CD8-positive, alpha-beta memory T cell (primary cell): ENCODE data around the gene PVR. TPM values are rescaled to one million over a fixed set of nuclear protein-coding genes. Genes with fewer than 3 reads are reported as not detected.
"Not testable (repeated sequence)": the region's sequence is repeated elsewhere in the genome, so short reads cannot be mapped to it uniquely, and the experiment has no call there.

ENCODE experiments used
- CTCF ChIA-PET: fragments of 350-600 bp; sonication (Branson Sonifier 250); formaldehyde crosslinking; loops from one replicate; lab custom pipeline; 2021; ENCODE audit warnings: antibody characterized with exemption; lab: Charles Lee
- POLR2A ChIA-PET: fragments of 350-600 bp; sonication (Branson Sonifier 250); formaldehyde crosslinking; loops from one replicate; lab custom pipeline; 2021; ENCODE audit warnings: antibody characterized with exemption; lab: Charles Lee
- DNase-seq, 5 donors: peaks; one replicate each; pipeline versions ENCODE4 v3.0.0 to v3.0.0-alpha.2; 2020 to 2022; ENCODE audit warnings: mixed read lengths in 1 of 5
- H3K27ac ChIP-seq: one replicate; pipeline ENCODE4 v1.7.0; 2013; ENCODE audit warnings: low read depth, mild to moderate bottlenecking, low read length, moderate library complexity
- H3K27me3 ChIP-seq: 2 replicates; pipeline ENCODE4 v1.7.0; 2013; ENCODE audit warnings: low read length, mild to moderate bottlenecking; ENCODE audit not compliant: insufficient read depth, poor library complexity, severe bottlenecking
- H3K36me3 ChIP-seq: 2 replicates; pipeline ENCODE4 v1.7.0; 2013; ENCODE audit warnings: mild to moderate bottlenecking, low read length, moderate library complexity; ENCODE audit not compliant: insufficient read depth
- H3K4me1 ChIP-seq: 2 replicates; pipeline ENCODE4 v1.7.0; 2013; ENCODE audit warnings: mild to moderate bottlenecking, low read length, moderate library complexity; ENCODE audit not compliant: insufficient read depth
- H3K4me3 ChIP-seq: 2 replicates; pipeline ENCODE4 v1.7.0; 2013; ENCODE audit warnings: mild to moderate bottlenecking, low read length
- H3K9me3 ChIP-seq: 2 replicates; pipeline ENCODE4 v1.7.0; 2013; ENCODE audit warnings: mild to moderate bottlenecking, low read length
- H3K27ac Mint-ChIP-seq, 8 donors: one replicate each; pipeline ENCODE4 v1.8.0; 2020 to 2021; ENCODE audit warnings: mixed read lengths in 8 of 8, mild to moderate bottlenecking in 6 of 8, inconsistent platforms in 3 of 8, moderate library complexity in 3 of 8
- H3K27me3 Mint-ChIP-seq, 2 donors: one replicate each; pipeline ENCODE4 v1.8.0; 2020 to 2021; ENCODE audit warnings: mixed read lengths in 2 of 2, mild to moderate bottlenecking in 1 of 2, moderate library complexity in 1 of 2
- H3K36me3 Mint-ChIP-seq, 3 donors: one replicate each; pipeline ENCODE4 v1.8.0; 2020 to 2021; ENCODE audit warnings: mixed read lengths in 3 of 3, inconsistent platforms in 1 of 3, mild to moderate bottlenecking in 1 of 3
- H3K4me1 Mint-ChIP-seq, 3 donors: one replicate each; pipeline ENCODE4 v1.8.0; 2020 to 2021; ENCODE audit warnings: mixed read lengths in 3 of 3, inconsistent platforms in 1 of 3, mild to moderate bottlenecking in 1 of 3
- H3K4me3 Mint-ChIP-seq, 7 donors: one replicate each; pipeline ENCODE4 v1.8.0; 2020 to 2021; ENCODE audit warnings: mixed read lengths in 7 of 7, mild to moderate bottlenecking in 6 of 7, moderate library complexity in 4 of 7, inconsistent platforms in 2 of 7
- H3K9me3 Mint-ChIP-seq, 5 donors: one replicate each; pipeline ENCODE4 v1.8.0; 2020 to 2022; ENCODE audit warnings: mixed read lengths in 5 of 5, mild to moderate bottlenecking in 3 of 5, moderate library complexity in 2 of 5, inconsistent platforms in 1 of 5
- polyA plus RNA-seq: library from polyadenylated mRNA; unstranded; fragments of 300-500 nt; fragmentation: Illumina TruSeq; gene quantifications from one replicate; pipeline ENCODE4 v1.2.3, GENCODE V29; 2021
- total RNA-seq, 2 experiments: library from RNA; stranded (reverse); gene quantifications; one replicate each; pipeline ENCODE4 v1.2.3, GENCODE V29; 2021

PVR gene
- total and polyA plus RNA-seq, 3 experiments from 2014 or later, result 0.56 to 5.3 (median 5.2) TPM

DNA sequence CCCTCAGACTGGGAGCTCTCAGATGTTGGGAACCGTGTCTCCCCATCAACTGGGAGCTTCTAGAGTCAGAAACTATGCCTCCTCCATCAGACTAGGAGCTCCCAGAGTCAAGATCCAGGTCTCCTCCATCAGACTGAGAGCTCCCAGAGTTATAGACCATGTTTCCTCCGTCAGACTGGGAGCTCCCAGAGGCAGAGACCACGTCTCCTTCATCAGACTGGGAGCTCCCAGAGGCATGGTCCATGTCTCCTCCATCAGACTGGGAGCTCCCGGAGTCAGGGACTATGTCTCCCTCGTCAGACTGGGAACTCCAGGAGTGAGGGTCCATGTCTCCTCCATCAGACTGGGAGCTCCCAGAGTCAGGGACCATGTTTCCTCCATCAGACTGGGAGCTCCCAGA lies 65.2 kb downstream of the PVR start:
- CTCF ChIA-PET, result interaction anchor here (1.5 to 1.9 kb wide), 2 partner anchors 15 to 62 kb away, joined by 5 to 8 read pairs; no protein-coding TSS in a partner anchor
- Histone ChIP-seq H3K4me3 (no peak overlapping the region), H3K27me3 (no peaks in the 10 kb centered on the region), H3K27ac (no peak overlapping the region), H3K36me3 (no peaks in the 10 kb centered on the region), H3K9me3 (no peaks in the 10 kb centered on the region), H3K4me1 (no peaks in the 10 kb centered on the region)
- H3K27me3 Mint-ChIP-seq, result peaks cover 5 to 6% of the 10 kb centered on the region in 2 donors
- H3K4me1 Mint-ChIP-seq, result peaks cover 0 to 6% (median 0%) of the 10 kb centered on the region in 3 donors
- H3K27ac Mint-ChIP-seq, result no peak overlapping the region
- DNase-seq, result no peak
- no peaks in the 10 kb centered on the region for H3K36me3 Mint-ChIP-seq
- POLR2A ChIA-PET, result no interaction called here
- H3K9me3 Mint-ChIP-seq, result no peaks in the 10 kb centered on the region
- no peak overlapping the region for H3K4me3 Mint-ChIP-seq

DNA sequence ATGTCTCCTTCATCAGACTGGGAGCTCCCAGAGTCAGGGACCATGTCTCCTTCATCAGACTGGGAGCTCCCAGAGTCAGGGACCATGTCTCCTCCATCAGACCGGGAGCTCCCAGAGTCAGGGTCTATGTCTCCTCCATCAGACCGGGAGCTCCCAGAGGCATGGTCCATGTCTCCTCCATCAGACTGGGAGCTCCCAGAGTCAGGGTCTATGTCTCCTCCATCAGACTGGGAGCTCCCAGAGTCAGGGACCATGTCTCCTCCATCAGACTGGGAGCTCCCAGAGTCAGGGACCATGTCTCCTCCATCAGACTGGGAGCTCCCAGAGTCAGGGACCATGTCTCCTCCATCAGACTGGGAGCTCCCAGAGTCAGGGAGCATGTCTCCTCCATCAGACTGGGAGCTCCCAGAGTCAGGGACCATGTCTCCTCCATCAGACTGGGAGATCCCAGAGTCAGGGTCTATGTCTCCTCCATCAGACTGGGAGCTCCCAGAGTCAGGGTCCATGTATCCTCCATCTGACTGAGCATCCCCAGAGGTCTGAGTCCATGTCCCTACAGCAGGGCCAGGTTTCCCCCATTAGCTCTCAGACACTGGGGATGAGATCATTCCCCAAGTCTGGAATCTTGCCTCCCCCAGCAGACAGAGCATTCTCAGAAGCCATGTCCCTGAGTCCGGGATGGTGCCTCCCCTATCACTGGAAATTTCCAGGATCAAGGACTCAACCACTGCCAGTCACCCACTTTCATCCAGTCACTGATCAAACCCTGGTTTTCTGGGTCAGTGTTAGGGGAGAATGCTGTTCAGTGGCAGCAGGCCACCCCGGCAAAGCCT lies 65.9 kb downstream of the PVR start:
- H3K4me1 ChIP-seq, H3K4me1 Mint-ChIP-seq, H3K9me3 Mint-ChIP-seq, H3K36me3 Mint-ChIP-seq, H3K4me3 Mint-ChIP-seq, H3K9me3 ChIP-seq, H3K36me3 ChIP-seq, DNase-seq, H3K27me3 Mint-ChIP-seq, POLR2A ChIA-PET, H3K27ac ChIP-seq, H3K27ac Mint-ChIP-seq, H3K4me3 ChIP-seq, H3K27me3 ChIP-seq: not testable (repeated sequence)
- CTCF ChIA-PET, result interaction anchor here (1.5 to 1.9 kb wide), 2 partner anchors 14 to 61 kb away, joined by 5 to 8 read pairs; no protein-coding TSS in a partner anchor

DNA sequence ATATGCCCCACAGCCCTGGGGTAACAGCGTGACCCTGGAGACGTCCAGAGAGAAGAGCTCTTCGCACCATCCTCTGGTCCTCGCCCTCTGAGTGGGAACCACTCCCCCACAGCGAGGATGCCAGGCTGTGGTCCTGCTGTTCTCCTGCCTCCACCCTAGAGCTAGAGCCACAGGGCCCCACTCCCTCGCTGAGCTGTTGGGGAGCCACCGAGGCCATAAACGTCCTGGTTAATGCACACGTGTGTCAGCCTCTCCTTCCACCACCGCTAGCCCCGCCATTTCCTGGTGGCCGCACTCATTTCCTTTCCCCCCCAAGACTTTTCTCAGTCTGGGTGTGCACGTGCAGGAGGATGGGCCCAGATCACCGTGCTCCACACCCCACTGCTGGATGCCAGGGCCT lies 66.8 kb downstream of the PVR start:
- Histone ChIP-seq H3K36me3 (no peaks in the 10 kb centered on the region), H3K4me1 (no peaks in the 10 kb centered on the region), H3K27me3 (no peaks in the 10 kb centered on the region), H3K27ac (no peak overlapping the region), H3K4me3 (no peak overlapping the region), H3K9me3 (no peaks in the 10 kb centered on the region)
- Mint-ChIP-seq H3K27ac (peak overlapping the region in 2 of 8 donors; percentile 14 to 61), H3K4me1 (peaks cover 0 to 6% (median 0%) of the 10 kb centered on the region in 3 donors), H3K36me3 (peaks cover 0 to 2% (median 0%) of the 10 kb centered on the region in 3 donors), H3K4me3 (no peak overlapping the region), H3K9me3 (peaks cover 0 to 10% (median 5%) of the 10 kb centered on the region in 5 donors), H3K27me3 (peaks cover 3 to 4% of the 10 kb centered on the region in 2 donors)
- ChIA-PET POLR2A (no interaction called here), CTCF (no interaction called here)
- no peak for DNase-seq

DNA sequence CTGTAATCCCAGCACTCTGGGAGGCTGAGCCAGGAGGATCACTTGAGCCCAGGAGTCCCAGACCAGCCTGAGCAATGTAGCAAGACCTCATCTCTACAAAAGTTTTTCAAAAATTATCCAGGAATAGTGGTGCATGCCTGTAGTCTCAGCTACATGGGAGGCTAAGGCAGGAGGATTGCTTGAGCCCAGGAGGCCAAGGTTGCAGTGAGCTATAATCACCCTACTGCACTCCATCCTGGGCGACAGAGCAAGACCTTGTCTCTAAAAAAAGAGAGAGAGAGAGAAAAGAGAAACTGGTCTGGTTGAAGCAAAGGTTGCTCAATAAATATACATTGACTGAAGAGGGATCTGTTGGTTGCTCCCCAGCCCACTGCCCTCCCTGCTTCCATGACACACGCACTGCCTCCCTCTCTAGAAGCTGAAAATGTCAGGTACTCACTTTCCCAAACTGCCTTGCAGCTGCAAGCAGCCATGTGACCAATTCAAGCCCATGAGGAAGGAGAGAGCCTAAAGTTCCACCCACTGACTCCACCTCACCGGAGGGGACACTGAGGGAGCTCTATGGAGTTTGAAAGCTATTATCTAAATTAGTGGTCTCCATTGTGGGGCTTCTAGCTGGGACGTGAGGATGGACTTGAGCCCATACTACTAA lies 69.3 kb downstream of the PVR start:
- Histone ChIP-seq H3K9me3 (no peaks in the 10 kb centered on the region), H3K4me3 (no peak overlapping the region), H3K4me1 (no peaks in the 10 kb centered on the region), H3K27ac (no peak overlapping the region), H3K36me3 (no peaks in the 10 kb centered on the region), H3K27me3 (no peaks in the 10 kb centered on the region)
- peaks cover 0 to 6% (median 0%) of the 10 kb centered on the region in 3 donors for H3K4me1 Mint-ChIP-seq
- H3K36me3 Mint-ChIP-seq, result peaks cover 0 to 5% (median 0%) of the 10 kb centered on the region in 3 donors
- no peak for DNase-seq
- peaks cover 0 to 1% of the 10 kb centered on the region in 2 donors for H3K27me3 Mint-ChIP-seq
- no peak overlapping the region for H3K4me3 Mint-ChIP-seq
- CTCF ChIA-PET, result interaction anchor here (0.6 to 2.1 kb wide), 3 partner anchors 11 to 155 kb away, joined by 3 to 9 read pairs (median 7); no protein-coding TSS in a partner anchor
- POLR2A ChIA-PET, result interaction anchor here (0.5 kb wide), 1 partner anchor 23 kb away, joined by 3 read pairs; no protein-coding TSS in a partner anchor
- H3K27ac Mint-ChIP-seq, result no peak overlapping the region
- H3K9me3 Mint-ChIP-seq, result peaks cover 0 to 12% (median 6%) of the 10 kb centered on the region in 5 donors

Other genes starting within 250 kb of the PVR start
- 1 to 10 TPM in 1 of 2 experiments, under 1 TPM in 1; 0.64 to 1.0 TPM for gene ZNF285, start 242.3 kb upstream of the PVR start, total RNA-seq
- 1.4 TPM for gene ZNF285, start 242.3 kb upstream of the PVR start, polyA plus RNA-seq
- gene ZNF229, start 195.4 kb upstream of the PVR start, total RNA-seq, result 1 to 10 TPM; 1.2 to 1.6 TPM
- gene ZNF229, start 195.4 kb upstream of the PVR start, polyA plus RNA-seq, result 0.10 TPM
- 1 to 10 TPM; 8.6 to 9.1 TPM for gene ZNF180, start 143.4 kb upstream of the PVR start, total RNA-seq
- gene ZNF180, start 143.4 kb upstream of the PVR start, polyA plus RNA-seq, result 8.4 TPM
- gene CEACAM20, start 114.2 kb upstream of the PVR start, total RNA-seq, result not detected
- gene CEACAM20, start 114.2 kb upstream of the PVR start, polyA plus RNA-seq, result not detected
- gene IGSF23, start 30.3 kb upstream of the PVR start, total RNA-seq, result not detected
- not detected for gene IGSF23, start 30.3 kb upstream of the PVR start, polyA plus RNA-seq
- under 1 TPM; 0.18 to 0.24 TPM for gene CEACAM19, start 27.6 kb downstream of the PVR start, total RNA-seq
- not detected for gene CEACAM19, start 27.6 kb downstream of the PVR start, polyA plus RNA-seq
- gene CEACAM16, start 55.2 kb downstream of the PVR start, total RNA-seq, result not detected
- not detected for gene CEACAM16, start 55.2 kb downstream of the PVR start, polyA plus RNA-seq
- gene BCL3, start 104.8 kb downstream of the PVR start, total RNA-seq, result 10 to 100 TPM; 30.5 to 33.9 TPM
- gene BCL3, start 104.8 kb downstream of the PVR start, polyA plus RNA-seq, result 9.8 TPM
- gene CBLC, start 134.0 kb downstream of the PVR start, total RNA-seq, result not detected
- gene CBLC, start 134.0 kb downstream of the PVR start, polyA plus RNA-seq, result not detected
- not detected for gene BCAM, start 165.2 kb downstream of the PVR start, total RNA-seq
- not detected for gene BCAM, start 165.2 kb downstream of the PVR start, polyA plus RNA-seq
- gene NECTIN2, start 202.4 kb downstream of the PVR start, total RNA-seq, result under 1 TPM; 0.22 to 0.66 TPM
- 0.47 TPM for gene NECTIN2, start 202.4 kb downstream of the PVR start, polyA plus RNA-seq
- 100 to 1,000 TPM; 211 to 218 TPM for gene TOMM40, start 247.3 kb downstream of the PVR start, total RNA-seq
- gene TOMM40, start 247.3 kb downstream of the PVR start, polyA plus RNA-seq, result 41.4 TPM